Fibroblast of skin of scalp (primary cell): ENCODE data around the gene TMEM147.
"Not testable (repeated sequence)": the region's sequence is repeated elsewhere in the genome, so short reads cannot be mapped to it uniquely, and the experiment has no call there.

ENCODE experiments used
- DNase-seq: peaks from one replicate; pipeline ENCODE4 v3.0.0-alpha.2; 2013

The TMEM147 gene

DNA sequence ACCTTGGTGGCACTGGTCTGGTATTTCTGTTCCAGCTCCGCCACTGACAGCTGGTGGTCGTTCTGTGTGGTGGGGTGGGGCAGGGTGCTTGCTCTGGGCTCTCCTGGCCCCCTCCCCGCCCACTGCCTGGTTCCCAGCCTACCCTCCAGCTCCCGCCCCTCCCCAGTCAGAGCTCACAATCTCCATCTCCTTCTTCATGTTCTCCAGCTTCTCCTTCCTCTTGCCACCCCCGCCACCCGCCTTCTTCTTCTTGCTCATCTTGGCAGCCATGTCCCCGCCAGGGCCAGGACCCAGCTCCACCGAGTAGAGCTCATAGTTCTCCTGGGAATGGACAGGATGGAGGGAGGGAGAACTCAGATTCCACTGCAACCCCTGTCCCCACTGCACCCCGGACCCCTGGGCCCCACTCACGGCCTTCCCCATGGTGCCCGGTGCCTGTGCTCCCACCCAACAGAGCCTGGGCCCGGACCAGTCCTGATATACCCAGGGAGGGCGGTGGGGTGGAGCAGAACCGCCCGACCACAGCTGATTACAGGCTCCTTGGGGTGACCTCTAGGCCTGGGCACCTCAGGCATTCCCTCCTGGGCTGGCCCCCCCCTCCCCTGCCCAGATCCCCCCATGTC is 17.9 kb downstream of the TMEM147 start, which contains the start of gene ATP4A:
TSS of gene ATP4A (minus strand) at position 452 of the 623 bp plus-strand sequence. CDS start at position 423, 29 bp downstream.
- DNase-seq = no peak

DNA sequence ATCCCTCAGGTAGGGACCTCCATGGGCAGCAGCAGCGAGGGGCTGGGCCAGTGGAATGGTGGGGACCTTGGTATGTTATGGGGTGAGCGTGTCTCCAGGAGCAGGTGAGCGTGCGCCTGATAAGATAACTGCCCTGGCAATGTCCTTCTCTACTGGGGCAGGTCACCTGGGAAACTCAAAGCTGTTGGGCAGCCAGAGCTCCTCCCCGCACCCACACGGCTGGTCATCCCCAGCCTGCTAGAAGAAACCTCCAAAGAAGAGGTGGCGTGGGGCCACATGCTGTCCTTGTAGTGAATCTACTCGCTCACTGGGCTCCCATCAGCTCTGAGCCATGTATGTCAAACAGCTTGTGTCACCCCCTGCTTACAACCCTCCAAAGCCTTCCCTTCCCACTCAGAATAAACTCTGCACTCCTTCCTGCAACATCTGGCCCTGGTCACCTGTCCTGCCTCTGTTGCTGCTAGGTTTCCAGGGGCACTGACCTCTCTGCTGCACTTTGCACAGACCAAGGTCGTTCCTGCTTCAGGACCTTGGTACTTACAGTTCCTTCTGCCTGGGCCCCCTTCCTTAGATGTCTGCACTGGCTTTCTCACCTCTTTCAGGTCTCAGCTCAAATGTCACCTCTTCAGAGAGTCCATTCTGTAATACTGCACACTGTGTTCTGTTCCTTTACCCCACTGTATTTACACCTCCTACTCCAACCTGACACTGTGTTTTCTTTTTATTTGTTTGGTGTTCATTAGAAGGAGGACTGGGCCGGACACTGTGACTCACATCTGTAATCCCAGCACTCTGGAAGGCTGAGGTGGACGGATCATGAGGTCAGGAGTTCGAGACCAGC is 19.8 kb downstream of the TMEM147 start:
- no peak for DNase-seq

DNA sequence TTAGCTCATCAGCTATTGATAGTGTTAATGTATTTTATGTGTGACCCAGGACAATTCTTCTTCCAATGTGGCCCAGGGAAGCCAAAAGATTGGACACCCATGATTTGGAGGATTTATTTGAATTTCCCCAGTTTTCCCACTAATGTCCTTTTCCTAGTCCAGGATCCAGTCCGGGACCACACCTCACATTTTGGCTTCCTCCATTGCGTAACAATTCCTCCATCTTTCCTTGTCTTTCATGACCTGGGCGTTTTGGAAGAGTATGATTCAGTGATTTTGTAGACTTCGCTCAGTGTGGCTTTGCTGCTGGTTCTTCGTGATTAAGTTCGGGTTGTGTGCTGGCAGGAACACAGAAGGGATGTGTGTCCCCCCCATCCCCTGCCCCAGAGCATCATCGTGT is 21.3 kb downstream of the TMEM147 start:
- DNase-seq = no peak

DNA sequence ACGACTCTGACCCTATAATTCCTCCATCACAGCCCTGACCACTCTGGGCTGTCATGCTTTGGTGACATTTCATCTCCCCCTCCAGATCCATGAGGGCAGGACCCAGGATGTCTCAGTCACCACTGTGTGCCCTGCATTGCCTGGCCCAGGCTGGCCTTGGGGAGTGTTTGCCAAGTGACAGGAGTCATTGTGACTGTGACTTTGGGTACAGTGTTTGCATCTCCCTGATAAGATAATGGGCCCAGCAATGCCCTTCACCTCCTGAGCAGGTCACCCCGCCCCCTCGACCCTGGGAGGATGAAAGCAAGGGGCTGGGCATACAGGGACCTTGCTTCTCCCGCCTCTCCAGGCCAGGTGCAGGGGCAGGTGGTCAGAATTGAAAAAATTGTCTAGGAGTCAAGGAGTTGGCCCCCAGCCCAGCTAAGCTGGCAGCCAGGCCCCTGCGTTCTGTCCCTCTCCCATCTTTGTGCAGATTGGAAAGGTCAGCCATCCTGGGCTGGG is 23.9 kb downstream of the TMEM147 start:
- DNase-seq = no peak

DNA sequence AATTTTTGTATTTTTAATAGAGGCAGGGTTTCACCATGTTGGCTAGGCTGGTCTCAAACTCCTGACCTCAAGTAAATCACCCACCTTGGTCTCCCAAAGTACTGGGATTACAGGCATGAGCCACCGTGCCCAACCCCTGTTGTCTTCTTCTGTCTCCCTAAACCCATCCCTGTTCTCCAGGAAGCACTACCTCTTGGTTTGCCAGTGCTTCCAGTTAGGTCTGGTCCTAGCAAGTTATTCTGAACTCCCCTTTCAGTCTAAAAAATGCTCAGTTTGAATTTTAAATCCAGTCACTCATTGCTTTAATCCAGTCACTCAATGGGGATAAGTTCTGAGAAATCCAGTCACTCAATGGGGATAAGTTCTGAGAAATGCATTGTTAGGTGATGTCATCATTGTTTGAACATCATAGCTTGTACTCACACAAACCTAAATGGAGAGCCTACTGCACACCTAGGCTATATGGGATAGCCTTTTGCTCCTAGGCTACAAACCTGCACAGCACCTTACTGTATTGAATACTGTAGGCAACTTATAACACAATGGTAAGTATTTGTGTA is 26.1 kb downstream of the TMEM147 start:
- DNase-seq = no peak

DNA sequence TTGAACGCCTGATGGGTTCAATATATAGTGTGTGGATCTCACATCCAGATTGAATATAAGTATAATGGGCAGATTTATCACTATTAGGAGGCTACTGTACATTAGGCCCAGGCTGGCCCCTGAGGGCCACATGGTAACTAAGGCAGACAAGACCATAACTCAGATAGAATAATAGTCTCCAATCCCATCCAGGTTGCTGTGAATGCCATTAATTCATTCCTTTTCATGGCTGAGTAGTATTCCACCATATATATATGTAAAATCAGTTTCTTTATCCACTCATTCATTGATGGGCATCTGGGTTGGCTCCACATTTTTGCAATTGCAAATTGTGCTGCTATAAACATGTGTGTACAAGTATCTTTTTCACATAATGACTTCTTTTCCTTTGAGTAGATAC is 32.5 kb downstream of the TMEM147 start:
- no peak for DNase-seq

DNA sequence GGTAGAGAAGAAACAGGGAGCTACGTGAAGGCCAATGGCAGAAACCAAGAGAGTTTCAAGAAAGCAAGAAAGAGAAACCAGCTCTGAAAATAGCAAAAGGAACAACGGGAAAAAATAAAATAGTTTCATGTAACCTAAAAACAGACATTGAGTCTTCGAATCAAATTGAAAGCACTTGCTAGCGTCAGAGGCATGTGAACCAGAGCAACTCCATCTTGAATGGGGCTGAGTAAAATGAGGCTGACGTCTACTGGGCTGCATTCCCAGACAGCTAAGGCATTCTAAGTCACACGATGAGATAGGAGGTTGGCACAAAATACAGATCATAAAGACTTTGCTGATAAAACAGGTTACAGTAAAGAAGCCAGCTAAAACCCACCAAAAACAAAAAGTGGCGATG is 33.3 kb downstream of the TMEM147 start:
- DNase-seq = no peak

DNA sequence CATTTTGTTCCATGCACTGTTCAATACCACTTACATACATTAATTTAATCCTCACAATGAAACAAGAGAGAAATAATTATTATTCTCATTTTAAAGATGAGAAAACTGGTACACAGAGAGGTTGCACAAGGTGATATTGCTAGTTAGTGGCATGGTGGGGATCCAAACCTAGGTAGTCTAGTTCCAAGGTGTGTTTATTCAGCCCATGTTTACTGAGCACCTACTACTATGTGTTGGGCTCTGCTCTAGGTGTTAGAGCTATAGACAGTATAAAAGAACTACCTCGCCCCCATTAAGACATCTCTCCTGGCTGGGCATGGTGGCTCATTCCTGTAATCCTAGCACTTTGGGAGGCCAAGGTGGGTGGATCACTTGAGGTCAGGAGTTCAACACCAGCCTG is 37.3 kb downstream of the TMEM147 start:
- no peak for DNase-seq

DNA sequence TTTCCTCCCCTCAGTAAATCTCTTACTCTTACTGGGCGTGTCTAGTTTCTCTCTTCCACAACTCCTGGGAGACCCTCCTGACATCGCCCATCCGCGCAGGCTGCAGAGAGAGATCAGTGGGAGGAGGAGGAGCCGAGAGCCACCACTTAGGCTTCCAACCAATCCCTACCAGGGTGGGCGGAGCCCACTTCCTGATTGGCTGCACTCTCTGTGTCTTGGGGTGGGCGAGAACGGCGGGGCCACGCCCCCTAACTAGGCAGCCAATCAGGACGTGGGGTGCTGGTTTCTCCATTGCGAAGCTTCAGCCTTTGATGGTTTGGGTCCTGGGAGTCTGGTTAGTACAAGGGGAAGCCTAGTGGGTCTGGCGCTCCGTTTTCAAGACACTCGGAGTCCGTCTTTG is 40.4 kb downstream of the TMEM147 start, which contains the start of gene PMIS2:
TSS of gene PMIS2 (plus strand) at position 326 of the 400 bp plus-strand sequence. CDS start 87 bp downstream, outside the sequence.
- DNase-seq = no peak

DNA sequence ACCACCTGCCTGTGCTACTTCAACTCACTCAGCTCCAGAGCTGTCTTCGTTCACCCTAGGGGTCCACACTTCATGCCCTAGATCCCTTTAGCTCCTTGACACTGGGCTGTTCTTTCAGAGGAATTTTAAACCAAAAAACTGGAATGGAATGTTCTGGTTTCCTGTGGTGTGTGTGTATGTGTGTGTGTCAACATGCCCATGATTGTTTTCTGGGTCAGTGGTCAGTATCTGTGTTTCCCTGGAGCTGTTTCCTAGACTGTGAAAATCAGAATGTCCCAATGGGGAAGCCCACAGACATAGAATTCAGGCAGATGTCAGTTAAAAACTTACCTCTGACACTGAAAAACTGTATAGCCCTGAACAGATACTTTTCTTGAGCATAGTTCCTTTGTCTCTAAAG is 41.9 kb downstream of the TMEM147 start:
- no peak for DNase-seq

DNA sequence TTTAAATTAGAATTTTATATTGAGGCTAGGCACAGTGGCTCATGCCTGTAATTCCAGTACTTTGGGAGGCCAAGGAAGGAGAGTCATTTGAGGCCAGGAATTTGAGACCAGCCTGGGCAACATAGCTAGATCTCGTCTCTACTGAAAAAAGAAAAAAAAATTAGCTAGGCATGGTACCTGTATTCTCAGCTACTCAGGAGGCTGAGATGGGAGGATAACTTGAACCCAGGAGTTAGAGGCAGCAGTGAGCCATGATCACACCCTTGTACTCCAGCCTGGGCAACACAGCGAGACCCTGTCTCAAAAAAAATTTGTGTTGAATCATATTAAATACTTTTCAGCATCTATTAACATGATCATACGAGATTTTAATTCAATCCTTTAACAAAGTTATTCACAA is 45.4 kb downstream of the TMEM147 start:
- no peak for DNase-seq

DNA sequence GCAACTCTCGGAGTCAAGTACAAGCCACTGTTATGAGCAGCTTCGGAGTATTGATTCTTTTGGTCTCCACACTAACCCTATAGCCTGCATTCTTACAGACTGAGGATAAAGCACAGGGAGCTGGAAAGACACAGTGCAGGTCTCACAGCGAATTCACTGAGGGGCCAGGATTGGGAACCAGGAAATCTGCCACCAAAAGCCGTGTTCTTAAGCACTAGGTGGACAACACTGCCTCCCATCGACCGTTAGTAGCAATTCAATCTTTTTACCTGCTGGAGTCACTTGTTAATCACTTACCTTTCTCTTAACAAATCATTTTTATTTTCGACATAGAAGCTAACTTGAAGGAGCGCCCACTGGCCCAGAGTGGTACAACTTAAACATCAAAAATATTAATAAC is 46.8 kb downstream of the TMEM147 start:
- no peak for DNase-seq

DNA sequence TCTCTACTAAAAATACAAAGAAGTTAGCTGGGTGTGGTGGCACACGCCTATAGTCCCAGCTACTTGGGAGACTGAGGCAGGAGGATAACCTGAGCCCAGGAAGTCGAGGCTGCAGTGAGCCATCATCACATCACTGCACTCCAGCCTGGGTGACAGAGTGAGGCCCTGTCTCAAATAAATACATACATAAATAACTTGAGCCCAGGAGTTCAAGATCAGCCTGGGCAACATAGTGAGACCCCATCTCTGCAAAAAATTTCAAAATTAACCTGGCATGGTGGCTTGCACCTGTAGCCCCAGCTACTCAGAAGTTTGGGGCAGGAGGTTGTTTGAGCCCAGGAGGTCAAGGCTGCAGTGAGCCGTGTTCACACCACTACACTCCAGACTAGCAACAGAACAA is 49.6 kb downstream of the TMEM147 start:
- DNase-seq = not testable (repeated sequence)

DNA sequence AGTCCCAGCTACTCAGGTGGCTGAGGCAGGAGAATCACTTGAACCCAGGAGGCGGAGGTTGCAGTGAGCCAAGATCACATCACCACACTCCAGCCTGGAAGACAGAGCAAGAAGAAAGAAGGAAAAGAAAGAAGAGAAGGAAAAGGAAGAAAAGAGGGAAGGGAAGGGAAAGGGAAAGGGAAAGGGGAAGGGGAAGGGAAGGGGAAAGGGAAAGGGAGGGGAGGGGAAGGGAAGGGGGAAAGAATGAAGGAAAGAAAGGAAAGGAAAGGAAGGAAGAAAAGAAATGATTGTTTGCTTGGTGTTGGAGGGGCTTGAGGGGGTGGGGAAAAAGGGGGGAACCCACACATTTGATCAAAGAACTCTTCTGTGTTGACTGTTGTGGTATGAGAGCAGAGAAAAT is 50.5 kb downstream of the TMEM147 start:
- DNase-seq = no peak

DNA sequence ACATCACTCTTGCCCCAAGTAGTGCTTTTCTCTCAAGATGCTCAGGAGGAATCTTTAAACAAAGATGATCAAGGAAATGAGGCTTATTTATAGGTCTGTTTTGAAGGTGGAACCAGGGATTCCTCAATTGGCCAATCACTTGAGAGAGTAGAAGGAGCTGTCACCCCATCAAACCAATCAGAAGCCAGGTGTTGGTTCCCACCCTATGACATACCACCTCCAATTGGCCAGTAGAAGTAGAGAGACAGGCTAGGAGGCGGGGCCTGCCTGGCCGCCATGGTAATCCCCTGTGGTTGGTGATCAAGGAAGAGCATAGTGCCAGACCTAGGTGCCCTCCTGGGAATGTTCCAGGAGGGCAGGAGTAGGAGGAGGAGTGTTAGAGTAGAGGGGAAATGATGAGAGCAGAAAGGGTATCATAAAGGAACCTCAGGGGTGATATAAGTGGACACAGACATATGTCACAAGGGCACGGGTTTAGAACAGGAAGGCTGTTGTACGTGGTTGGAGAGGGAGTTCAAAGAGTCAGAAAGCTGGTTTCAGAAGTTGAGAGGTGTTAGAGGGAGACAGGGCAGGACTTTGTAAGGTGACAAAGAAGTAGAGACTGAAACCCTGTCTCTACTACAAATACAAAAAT is 51.1 kb downstream of the TMEM147 start:
- DNase-seq = no peak
